Measurements from ENCODE around the gene SP2. TPM values are rescaled to one million over a fixed set of nuclear protein-coding genes. Genes with fewer than 3 reads are reported as not detected.

SP2 gene
- polyA plus RNA-seq, 1 experiment = 5.9 TPM

DNA sequence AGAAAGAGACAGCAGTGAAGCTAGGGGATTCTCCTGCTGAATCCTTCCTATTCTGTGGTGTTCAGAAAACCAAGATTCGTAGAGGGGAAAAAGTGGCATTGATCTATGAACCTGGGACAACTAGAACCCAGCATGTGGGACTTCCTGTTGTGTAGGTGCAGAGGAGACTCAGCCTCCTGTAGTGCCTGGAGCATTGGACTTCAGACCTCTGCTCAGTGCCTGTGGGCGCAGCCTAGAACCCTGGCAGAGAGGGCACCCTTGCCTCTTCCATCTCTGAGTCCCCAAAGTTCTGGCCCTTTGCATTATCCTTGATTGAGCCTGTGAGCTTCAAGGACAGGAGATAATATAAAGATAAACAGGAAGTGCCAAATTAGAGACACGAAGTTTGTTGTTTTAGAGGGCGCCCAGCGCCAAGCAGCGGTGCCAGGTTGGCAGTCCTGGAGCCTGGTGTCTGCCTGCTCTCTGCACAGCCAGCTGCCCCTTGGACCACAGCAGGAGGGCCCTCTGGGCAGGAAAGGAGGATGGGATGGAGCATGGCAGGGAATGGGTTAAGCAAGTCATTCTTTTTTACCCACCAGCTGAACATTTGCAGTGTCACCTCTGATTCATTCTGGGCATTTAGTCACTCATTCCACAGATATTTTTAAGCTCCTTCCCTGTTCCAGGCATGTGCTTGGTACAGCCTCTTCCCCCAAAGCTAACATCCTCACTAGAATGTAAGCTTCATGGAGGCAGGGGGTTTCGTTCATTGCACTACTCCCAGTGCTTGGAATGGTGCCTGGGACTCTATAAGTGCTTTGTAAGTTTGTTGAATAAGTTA, 33.2 kb upstream of the SP2 start:
- Histone ChIP-seq H3K27me3 (ENCODE audit: control insufficient read depth, insufficient read depth, low read length) (no peaks in the 10 kb centered on the region), H3K4me3 (ENCODE audit: low read depth, low read length) (no peak overlapping the region), H3K36me3 (ENCODE audit: control insufficient read depth, insufficient read depth, low read length) (no peaks in the 10 kb centered on the region)
- POLR2A ChIA-PET = no interaction called here
- peak; percentile 54 for DNase-seq (ENCODE audit: low read depth)
- CTCF ChIA-PET = interaction anchor here (1.2 to 16.0 kb wide), 3 partner anchors 17 to 156 kb away, joined by 3 to 190 read pairs (median 25); partner anchors contain the start of genes SCRN2 and SP6
- TF ChIP-seq CTCF (IDR thresholded peaks at IDR 0.05; ENCODE audit: insufficient read depth, low read depth, low read length) = no peak

GRCh38 chr17:47864791-47865216, 31.2 kb upstream of the SP2 start:
- POLR2A ChIA-PET = no interaction called here

GRCh38 chr17:47866941-47867340, 29.1 kb upstream of the SP2 start:
- no peaks in the 10 kb centered on the region for H3K36me3 ChIP-seq (ENCODE audit: control insufficient read depth, insufficient read depth, low read length)
- H3K27me3 ChIP-seq (ENCODE audit: control insufficient read depth, insufficient read depth, low read length) = peaks cover 8% of the 10 kb centered on the region
- ChIA-PET CTCF (no interaction called here), POLR2A (no interaction called here)
- no peak for DNase-seq (ENCODE audit: low read depth)
- no peak overlapping the region for H3K4me3 ChIP-seq (ENCODE audit: low read depth, low read length)
- no peak for TF ChIP-seq CTCF (IDR thresholded peaks at IDR 0.05; ENCODE audit: insufficient read depth, low read depth, low read length)

More at GRCh38 chr17:47864791-47865216, 31.2 kb upstream of the SP2 start:
- CTCF ChIA-PET = interaction anchor here (1.0 to 16.0 kb wide), 4 partner anchors 12 to 25 kb away, joined by 3 to 190 read pairs (median 10); partner anchors contain the start of genes SCRN2 and SP6
- Histone ChIP-seq H3K36me3 (ENCODE audit: control insufficient read depth, insufficient read depth, low read length) (no peaks in the 10 kb centered on the region), H3K4me3 (ENCODE audit: low read depth, low read length) (no peak overlapping the region), H3K27me3 (ENCODE audit: control insufficient read depth, insufficient read depth, low read length) (no peaks in the 10 kb centered on the region; the same call in none of the 2 replicates)
- no peak for TF ChIP-seq CTCF (IDR thresholded peaks at IDR 0.05; ENCODE audit: insufficient read depth, low read depth, low read length)
- DNase-seq (ENCODE audit: low read depth) = no peak

DNA sequence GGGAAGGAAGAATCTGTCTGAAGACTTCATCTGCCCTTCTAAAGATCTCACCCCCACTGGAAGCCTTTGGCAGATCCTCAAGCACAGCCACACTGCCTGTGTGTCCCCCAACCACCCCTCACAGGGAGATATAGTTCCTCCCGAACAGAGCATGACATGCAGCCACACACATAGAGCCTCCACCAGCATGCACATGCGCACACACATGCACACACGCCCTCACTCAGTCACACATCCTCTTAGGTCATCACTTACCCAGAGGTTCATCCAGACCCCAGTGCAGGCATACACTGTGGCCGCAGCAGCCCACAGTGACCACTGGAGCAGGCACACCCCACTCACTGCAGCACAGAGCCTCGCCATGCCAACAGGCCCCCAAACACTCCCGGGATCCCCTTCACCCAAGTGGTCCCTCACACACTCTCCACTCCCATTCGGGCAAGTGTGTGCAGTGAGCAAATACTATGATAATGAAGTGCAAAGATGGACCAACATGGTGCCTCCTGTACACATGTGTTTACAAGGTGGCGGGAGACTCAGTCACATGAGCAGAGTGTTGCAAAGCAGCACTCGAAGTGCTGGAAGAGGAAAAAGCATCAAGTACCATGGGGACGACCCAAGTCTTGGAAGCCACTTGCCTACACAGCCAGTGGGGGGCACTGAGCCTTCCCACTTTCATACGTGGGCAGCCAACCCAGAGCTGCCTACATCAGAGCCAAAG, 28.1 kb upstream of the SP2 start:
- Histone ChIP-seq H3K27me3 (ENCODE audit: control insufficient read depth, insufficient read depth, low read length) (peaks cover 10% of the 10 kb centered on the region), H3K4me3 (ENCODE audit: low read depth, low read length) (no peak overlapping the region), H3K36me3 (ENCODE audit: control insufficient read depth, insufficient read depth, low read length) (no peaks in the 10 kb centered on the region)
- CTCF ChIA-PET = interaction anchor here (0.6 to 2.1 kb wide), 3 partner anchors 20 to 25 kb away, joined by 3 to 6 read pairs (median 3); no protein-coding TSS in a partner anchor
- POLR2A ChIA-PET = no interaction called here
- no peak for TF ChIP-seq CTCF (IDR thresholded peaks at IDR 0.05; ENCODE audit: insufficient read depth, low read depth, low read length)
- DNase-seq (ENCODE audit: low read depth) = no peak

GRCh38 chr17:47869114-47869513, 26.9 kb upstream of the SP2 start:
- Histone ChIP-seq H3K36me3 (ENCODE audit: control insufficient read depth, insufficient read depth, low read length) (no peaks in the 10 kb centered on the region), H3K4me3 (ENCODE audit: low read depth, low read length) (no peak overlapping the region), H3K27me3 (ENCODE audit: control insufficient read depth, insufficient read depth, low read length) (peaks cover 14% of the 10 kb centered on the region)
- no peak for TF ChIP-seq CTCF (IDR thresholded peaks at IDR 0.05; ENCODE audit: insufficient read depth, low read depth, low read length)
- ChIA-PET CTCF (interaction anchor here (1.2 to 2.1 kb wide), 2 partner anchors 21 to 26 kb away, joined by 3 to 6 read pairs; no protein-coding TSS in a partner anchor), POLR2A (no interaction called here)
- DNase-seq (ENCODE audit: low read depth) = no peak

Data from BJ (cell line).